ENCODE data around the gene DMTF1. TPM values are rescaled to one million over a fixed set of nuclear protein-coding genes. Genes with fewer than 3 reads are reported as not detected.

DMTF1 gene
- total RNA-seq, 2 donors from 2014 or later, result 30.7 to 100 TPM

- Histone ChIP-seq H3K4me1 (replicated peaks) (no peaks in the 10 kb centered on the region), H3K36me3 (no peaks in the 10 kb centered on the region), H3K4me3 (peak overlapping the region; percentile 62 to 85), H3K9me3 (no peaks in the 10 kb centered on the region), H3K27me3 (replicated peaks; ENCODE audit: insufficient read depth) (no peaks in the 10 kb centered on the region), H3K27ac (peak overlapping the region; percentile 81 to 84)
- TF ChIP-seq POLR2A (IDR thresholded peaks at IDR 0.05) (no peak), CTCF (IDR thresholded peaks at IDR 0.05) (peak in 1 of 4 experiments; percentile 13)
- 2% methylated on average over 17 of the region's 17 CpGs for WGBS
- intact Hi-C loops (cut with DNase I), result no loop called here
- peak; percentile 42 for DNase-seq (ENCODE audit: low spot score)
These were observed 66.7 kb downstream of the DMTF1 start for GRCh38 chr7:87218796-87219544.

- Histone ChIP-seq H3K4me3 (peak within 1 kb of the TSS; percentile 62 to 85), H3K36me3 (no peaks in the 10 kb centered on the region), H3K4me1 (replicated peaks) (no peaks in the 10 kb centered on the region), H3K9me3 (no peaks in the 10 kb centered on the region), H3K27me3 (replicated peaks; ENCODE audit: insufficient read depth) (no peaks in the 10 kb centered on the region), H3K27ac (peak within 1 kb of the TSS; percentile 81 to 84)
- TF ChIP-seq POLR2AphosphoS5 (IDR thresholded peaks at IDR 0.05) (peak; percentile 48), POLR2A (IDR thresholded peaks at IDR 0.05) (peak; percentile 63), CTCF (IDR thresholded peaks at IDR 0.05) (peak in 3 of 4 experiments; percentile 14 to 43 (median 23))
- intact Hi-C loops (cut with DNase I), result loop anchor here (5.0 to 10.0 kb wide), 2 partner anchors 67 to 165 kb away; partner anchors contain the start of genes DMTF1 and ELAPOR2
- DNase-seq (ENCODE audit: low spot score), result peak; percentile 73
- under 1% methylated on average over 40 of the region's 41 CpGs for WGBS
These were observed 67.3 kb downstream of the DMTF1 start, which contains the start of gene TMEM243 for GRCh38 chr7:87219545-87220025. TMEM243 (minus strand) TSS chr7:87219732; CDS start chr7:87219503, 229 bp downstream.

GRCh38 chr7:87220026-87220733 lies 67.9 kb downstream of the DMTF1 start:
- no peaks in the 10 kb centered on the region for H3K9me3 ChIP-seq
- 0% methylated on average over 56 of the region's 75 CpGs for WGBS
- peak overlapping the region; percentile 62 to 85 for H3K4me3 ChIP-seq
- H3K4me1 ChIP-seq (replicated peaks), result no peaks in the 10 kb centered on the region
- peak overlapping the region; percentile 81 to 84 for H3K27ac ChIP-seq
- intact Hi-C loops (cut with DNase I), result loop anchor here (5.0 to 10.0 kb wide), 2 partner anchors 68 to 165 kb away; partner anchors contain the start of genes DMTF1 and ELAPOR2
- TF ChIP-seq POLR2A (IDR thresholded peaks at IDR 0.05) (peak; percentile 94), POLR2AphosphoS5 (IDR thresholded peaks at IDR 0.05) (peak; percentile 81), CTCF (IDR thresholded peaks at IDR 0.05) (peak in 1 of 4 experiments; percentile 11)
- H3K36me3 ChIP-seq, result no peaks in the 10 kb centered on the region
- no peaks in the 10 kb centered on the region for H3K27me3 ChIP-seq (replicated peaks; ENCODE audit: insufficient read depth)
- DNase-seq (ENCODE audit: low spot score), result peak; percentile 86

GRCh38 chr7:87220734-87221215 lies 68.5 kb downstream of the DMTF1 start:
- Histone ChIP-seq H3K27me3 (replicated peaks; ENCODE audit: insufficient read depth) (no peaks in the 10 kb centered on the region), H3K27ac (peak overlapping the region; percentile 81 to 84), H3K36me3 (no peaks in the 10 kb centered on the region), H3K4me1 (replicated peaks) (no peaks in the 10 kb centered on the region), H3K9me3 (no peaks in the 10 kb centered on the region), H3K4me3 (peak overlapping the region; percentile 62 to 85)
- intact Hi-C loops (cut with DNase I), result loop anchor here (5.0 to 10.0 kb wide), 2 partner anchors 68 to 166 kb away; partner anchors contain the start of genes DMTF1 and ELAPOR2
- WGBS, result 5% methylated on average over 17 of the region's 17 CpGs
- TF ChIP-seq POLR2A (IDR thresholded peaks at IDR 0.05) (no peak), CTCF (IDR thresholded peaks at IDR 0.05) (no peak), POLR2AphosphoS5 (IDR thresholded peaks at IDR 0.05) (no peak)
- DNase-seq (ENCODE audit: low spot score), result peak; percentile 22
